KOPT-K1 (cell line): ENCODE data around the gene DKK2.

Experiments
- H3K27ac ChIP-seq: fragments of 200-600 bp; sonication (generic); 2 replicates; pipeline ENCODE4 v1.5.1; 2016; ENCODE audit warnings: antibody characterized with exemption, mild to moderate bottlenecking, low read depth, low read length; ENCODE audit not compliant: poor library complexity, severe bottlenecking
- H3K36me3 ChIP-seq: fragments of 200-600 bp; sonication (generic); 2 replicates; pipeline ENCODE4 v1.5.1; 2017; ENCODE audit warnings: antibody characterized with exemption, mild to moderate bottlenecking, low read length, moderate library complexity; ENCODE audit not compliant: insufficient read depth
- H3K9me3 ChIP-seq: fragments of 200-600 bp; sonication (generic); 2 replicates; pipeline ENCODE4 v1.5.1; 2017; ENCODE audit warnings: antibody characterized with exemption, low read length, mild to moderate bottlenecking; ENCODE audit not compliant: insufficient read depth, poor library complexity, severe bottlenecking

The DKK2 gene

DNA sequence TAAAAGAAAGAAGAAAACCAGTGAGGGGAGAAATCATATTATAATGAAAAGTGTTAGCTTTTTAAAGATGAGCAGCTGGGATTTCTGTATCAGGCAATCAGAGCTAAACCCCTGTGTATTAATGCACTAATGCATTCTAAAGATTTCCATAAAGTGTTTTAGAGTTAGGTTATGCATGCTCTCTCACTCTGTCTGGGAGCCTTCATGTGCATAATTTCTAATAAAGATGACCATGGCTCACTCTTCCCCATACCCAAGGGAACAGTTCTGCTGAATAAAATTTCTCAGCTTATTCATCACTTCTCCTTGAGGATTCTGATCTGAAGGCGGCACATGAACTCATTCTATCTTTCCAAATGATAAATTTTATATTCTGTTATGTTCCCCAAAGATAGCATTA, 129.4 kb downstream of the DKK2 start:
- H3K9me3 ChIP-seq = no peaks in the 10 kb centered on the region
- no peaks in the 10 kb centered on the region for H3K36me3 ChIP-seq
- no peak overlapping the region for H3K27ac ChIP-seq

DNA sequence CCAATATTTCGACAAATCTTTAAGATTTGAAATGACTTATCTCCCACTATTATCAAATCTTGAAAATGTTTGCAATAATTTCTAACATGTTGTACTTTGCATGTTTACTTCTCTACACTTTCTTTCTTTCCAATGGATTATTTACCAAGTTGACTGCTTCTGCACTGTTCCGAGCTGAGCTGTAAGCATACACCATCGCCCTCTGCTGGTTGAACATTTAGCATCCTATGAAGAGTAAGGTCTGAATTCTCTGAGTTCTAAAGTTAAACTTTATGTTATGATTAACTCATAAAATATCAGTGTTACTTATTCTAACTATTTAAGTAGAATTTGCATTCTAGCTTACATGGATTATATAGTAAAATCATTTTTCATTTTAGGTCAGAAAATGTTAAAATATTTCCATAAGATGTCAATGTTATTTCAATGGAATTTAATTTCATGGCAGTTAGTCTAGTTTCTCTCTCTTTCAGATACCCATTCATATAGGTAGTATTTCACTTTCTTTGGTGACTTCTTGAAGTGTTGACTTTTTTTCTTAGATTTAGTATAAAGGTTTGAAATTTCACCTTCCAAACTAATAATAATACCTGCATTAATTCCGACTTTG, 137.4 kb downstream of the DKK2 start:
- no peak overlapping the region for H3K27ac ChIP-seq
- no peaks in the 10 kb centered on the region for H3K36me3 ChIP-seq
- no peaks in the 10 kb centered on the region for H3K9me3 ChIP-seq

GRCh38 chr4:106893903-106894302, 142.2 kb downstream of the DKK2 start:
- no peaks in the 10 kb centered on the region for H3K36me3 ChIP-seq
- no peak overlapping the region for H3K27ac ChIP-seq
- H3K9me3 ChIP-seq = no peaks in the 10 kb centered on the region

- no peaks in the 10 kb centered on the region for H3K9me3 ChIP-seq
- H3K36me3 ChIP-seq = no peaks in the 10 kb centered on the region
- no peak overlapping the region for H3K27ac ChIP-seq
These were observed 142.7 kb downstream of the DKK2 start for GRCh38 chr4:106893395-106893881.

DNA sequence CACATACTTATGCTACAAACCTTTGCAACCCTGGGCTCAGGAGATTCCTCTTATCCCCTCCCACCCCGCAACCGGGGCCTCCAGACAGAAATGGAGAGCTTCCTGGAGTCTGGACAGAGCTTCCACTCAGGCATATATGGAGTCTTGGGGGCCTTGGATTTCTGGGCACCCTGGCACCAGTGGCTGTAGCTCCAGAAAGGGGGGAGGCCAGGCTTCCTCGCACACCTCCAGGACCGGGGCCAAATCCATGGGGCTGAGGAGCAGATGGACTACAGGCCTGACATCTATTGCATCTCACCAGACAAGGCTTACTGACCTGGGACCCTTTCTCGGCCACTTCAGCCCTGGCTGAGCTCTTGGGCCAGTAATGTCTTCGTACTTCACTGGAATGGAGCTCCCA, 143.3 kb downstream of the DKK2 start:
- no peak overlapping the region for H3K27ac ChIP-seq
- no peaks in the 10 kb centered on the region for H3K9me3 ChIP-seq
- no peaks in the 10 kb centered on the region for H3K36me3 ChIP-seq

DNA sequence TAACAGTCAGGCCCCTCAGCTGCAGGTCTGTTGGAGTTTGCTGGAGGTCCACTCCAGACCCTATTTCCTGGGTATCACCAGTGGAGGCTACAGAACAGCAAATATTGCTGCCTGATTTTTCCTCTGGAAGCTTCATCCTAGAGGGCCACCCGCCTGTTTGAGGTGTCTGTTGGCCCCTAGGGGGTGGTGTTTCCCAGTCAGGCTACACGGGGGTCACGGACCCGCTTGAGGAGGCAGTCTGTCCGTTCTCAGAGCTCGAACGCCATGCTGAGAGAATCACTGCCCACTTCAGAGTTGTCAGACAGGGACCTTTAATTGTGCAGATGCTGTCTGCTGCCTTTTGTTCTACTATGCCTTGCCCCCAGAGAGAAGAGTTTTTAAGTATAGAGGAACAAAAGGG, 160.8 kb downstream of the DKK2 start:
- Histone ChIP-seq H3K36me3 (no peaks in the 10 kb centered on the region), H3K27ac (no peak overlapping the region), H3K9me3 (no peaks in the 10 kb centered on the region)
